Liver (tissue), 9 donors: ENCODE measurements around the gene RFX7. TPM values are rescaled to one million over a fixed set of nuclear protein-coding genes. Genes with fewer than 3 reads are reported as not detected.
A peak's percentile ranks its signal among the peaks of the same experiment; 100 is the strongest.

Experiments
- DNase-seq: peaks from one replicate; pipeline ENCODE4 v3.0.0-alpha.2; 2017; ENCODE audit warnings: low spot score
- H3K27ac ChIP-seq, 2 donors: one replicate each; pipeline ENCODE4 v1.7.0; 2013; ENCODE audit warnings: inconsistent platforms in 2 of 2, low read length in 2 of 2, control low read depth in 1 of 2, low read depth in 1 of 2, mild to moderate bottlenecking in 1 of 2
- H3K27me3 ChIP-seq, 4 donors: one replicate each; pipeline versions ENCODE4 v1.6.1 to v1.7.0; 2013; ENCODE audit warnings: low read length in 3 of 4, inconsistent platforms in 1 of 4, mild to moderate bottlenecking in 1 of 4, moderate library complexity in 1 of 4; ENCODE audit not compliant: control insufficient read depth in 4 of 4, insufficient read depth in 4 of 4
- H3K36me3 ChIP-seq, 4 donors: one replicate each; pipeline versions ENCODE4 v1.6.1 to v1.7.0; 2013; ENCODE audit warnings: low read length in 3 of 4, mild to moderate bottlenecking in 3 of 4, low read depth in 1 of 4, moderate library complexity in 1 of 4; ENCODE audit not compliant: control insufficient read depth in 4 of 4, insufficient read depth in 3 of 4
- H3K4me1 ChIP-seq, 4 donors: one replicate each; pipeline versions ENCODE4 v1.6.1 to v1.7.0; 2013; ENCODE audit warnings: low read length in 3 of 4, mild to moderate bottlenecking in 3 of 4, moderate library complexity in 1 of 4; ENCODE audit not compliant: control insufficient read depth in 4 of 4, insufficient read depth in 4 of 4
- H3K4me3 ChIP-seq, 3 donors: one replicate each; pipeline versions ENCODE4 v1.6.1 to v1.7.0; 2013; ENCODE audit warnings: low read length in 3 of 3, control low read depth in 1 of 3, low read depth in 1 of 3, mild to moderate bottlenecking in 1 of 3
- H3K9ac ChIP-seq, 2 donors: one replicate each; pipeline ENCODE4 v1.7.0; 2013; ENCODE audit warnings: low read length in 2 of 2, mild to moderate bottlenecking in 2 of 2, moderate library complexity in 2 of 2, control low read depth in 1 of 2, low read depth in 1 of 2
- H3K9me3 ChIP-seq, 4 donors: one replicate each; pipeline versions ENCODE4 v1.6.1 to v1.7.0; 2013; ENCODE audit warnings: low read length in 3 of 4; ENCODE audit not compliant: control insufficient read depth in 4 of 4
- EGR1 ChIP-seq, 2 donors: IDR thresholded peaks; 2 replicates each; pipeline ENCODE4 v1.6.1; 2016 to 2018; ENCODE audit warnings: antibody characterized with exemption in 2 of 2, low read depth in 2 of 2
- FOXA1 ChIP-seq: IDR thresholded peaks from 2 replicates; pipeline ENCODE4 v1.6.1; 2016; ENCODE audit warnings: antibody characterized with exemption
- GABPA ChIP-seq, 2 donors: IDR thresholded peaks in 1 of 2; conservative IDR thresholded peaks in 1 of 2; 2 replicates each; pipeline ENCODE4 v1.6.1; 2016; ENCODE audit warnings: antibody characterized with exemption in 2 of 2, mild to moderate bottlenecking in 1 of 2, moderate library complexity in 1 of 2
- HNF4A ChIP-seq, 2 donors: conservative IDR thresholded peaks; 2 replicates each; pipeline ENCODE4 v1.6.1; 2016; ENCODE audit warnings: antibody characterized with exemption in 2 of 2, mild to moderate bottlenecking in 2 of 2
- HNF4G ChIP-seq: IDR thresholded peaks from 2 replicates; pipeline ENCODE4 v1.6.1; 2016; ENCODE audit warnings: antibody characterized with exemption
- JUND ChIP-seq, 2 donors: IDR thresholded peaks; 2 replicates each; pipeline ENCODE4 v1.6.1; 2016; ENCODE audit warnings: antibody characterized with exemption in 2 of 2
- RAD21 ChIP-seq, 2 donors: IDR thresholded peaks; 2 replicates each; pipeline ENCODE4 v1.6.1; 2016; ENCODE audit warnings: antibody characterized with exemption in 2 of 2, mild to moderate bottlenecking in 2 of 2
- RXRA ChIP-seq, 2 donors: IDR thresholded peaks; 2 replicates each; pipeline ENCODE4 v1.6.1; 2017 to 2018; ENCODE audit warnings: antibody characterized with exemption in 2 of 2, mild to moderate bottlenecking in 1 of 2
- SP1 ChIP-seq: IDR thresholded peaks from 2 replicates; pipeline ENCODE4 v1.6.1; 2018; ENCODE audit warnings: antibody characterized with exemption, mild to moderate bottlenecking
- TAF1 ChIP-seq: conservative IDR thresholded peaks from 2 replicates; pipeline ENCODE4 v1.6.1; 2016; ENCODE audit warnings: antibody characterized with exemption, mild to moderate bottlenecking
- YY1 ChIP-seq: IDR thresholded peaks from 2 replicates; pipeline ENCODE4 v1.6.1; 2016; ENCODE audit warnings: antibody characterized with exemption, mild to moderate bottlenecking
- WGBS: extraction: QIAGEN DNeasy Blood & Tissue Kit; methylation state at CpG from one replicate; pipeline ENCODE4 v1.1.7; 2013; 5-methylcytosine and 5-hydroxymethylcytosine counted together
- polyA plus RNA-seq, 2 donors: library from polyadenylated mRNA; stranded (reverse) in 1 of 2; unstranded in 1 of 2; fragments of 200-250 nt in 1 of 2; fragments of >200 nt in 1 of 2; fragmentation: Nextera tagmentation in 1 of 2; extraction: Ambion mirVana in 1 of 2; gene quantifications; one replicate each; pipeline versions ENCODE4 v1.2.1 to v1.2.3, GENCODE V29; 2013 to 2015
- total RNA-seq, 2 donors: library from RNA; depleted of rRNA; stranded (reverse); fragments of >200 nt; gene quantifications; one replicate each; pipeline ENCODE4 v1.2.3, GENCODE V29; 2014
- TF ChIP-seq, protein P1 (sequence below): fragments of 150-350 bp; IDR thresholded peaks from 2 replicates; pipeline ENCODE4 v1.5.1; 2017; ENCODE audit warnings: improper control_type of control experiment, low read depth, low read length; ENCODE audit not compliant: missing input control
- TF ChIP-seq, protein P2 (sequence below): IDR thresholded peaks from 2 replicates; pipeline ENCODE4 v1.6.1; 2016; ENCODE audit warnings: antibody characterized with exemption, mild to moderate bottlenecking
- TF ChIP-seq, protein P3 (sequence below): IDR thresholded peaks from 2 replicates; pipeline ENCODE4 v1.6.1; 2016; ENCODE audit warnings: antibody characterized with exemption
- TF ChIP-seq, protein P4 (sequence below): IDR thresholded peaks from 2 replicates; pipeline ENCODE4 v1.6.1; 2016; ENCODE audit warnings: antibody characterized with exemption
- donor health status: healthy.
- donor health status: healthy.
- donor health status: healthy.
- donor health status: healthy.
- donor health status: healthy.

Gene RFX7
- total and polyA plus RNA-seq, 4 donors: 1.3 to 4.2 (median 1.9) TPM

DNA sequence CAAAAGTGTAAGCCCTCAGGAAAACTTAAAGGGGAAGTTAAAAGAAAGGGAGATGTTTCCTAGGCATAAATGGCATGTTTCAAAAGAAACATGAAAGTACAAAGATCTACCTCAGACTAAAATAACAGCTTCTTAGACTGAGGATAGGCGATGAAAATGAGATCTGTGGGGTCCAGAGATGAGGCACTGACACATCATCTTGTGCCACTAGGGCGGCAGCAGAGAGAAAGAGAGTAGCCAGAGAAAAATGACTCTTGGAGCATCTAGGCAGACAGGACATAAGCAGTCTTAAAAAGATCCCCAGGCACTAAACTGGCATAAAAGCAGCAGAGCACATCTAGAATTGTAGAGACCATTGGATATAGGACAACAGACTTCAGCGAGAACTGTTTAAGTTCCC, 42.5 kb upstream of the RFX7 start:
- Histone ChIP-seq H3K27me3 (peaks cover 0 to 3% (median 0%) of the 10 kb centered on the region in 4 donors), H3K9ac (no peak overlapping the region), H3K36me3 (no peaks in the 10 kb centered on the region), H3K27ac (no peak overlapping the region), H3K4me1 (no peaks in the 10 kb centered on the region), H3K4me3 (no peak overlapping the region), H3K9me3 (peaks cover 0 to 3% (median 1%) of the 10 kb centered on the region in 4 donors)
- no peak for DNase-seq
- no peak for TF ChIP-seq HNF4A (conservative IDR thresholded peaks at IDR 0.05)
- TF ChIP-seq, protein P1, sequence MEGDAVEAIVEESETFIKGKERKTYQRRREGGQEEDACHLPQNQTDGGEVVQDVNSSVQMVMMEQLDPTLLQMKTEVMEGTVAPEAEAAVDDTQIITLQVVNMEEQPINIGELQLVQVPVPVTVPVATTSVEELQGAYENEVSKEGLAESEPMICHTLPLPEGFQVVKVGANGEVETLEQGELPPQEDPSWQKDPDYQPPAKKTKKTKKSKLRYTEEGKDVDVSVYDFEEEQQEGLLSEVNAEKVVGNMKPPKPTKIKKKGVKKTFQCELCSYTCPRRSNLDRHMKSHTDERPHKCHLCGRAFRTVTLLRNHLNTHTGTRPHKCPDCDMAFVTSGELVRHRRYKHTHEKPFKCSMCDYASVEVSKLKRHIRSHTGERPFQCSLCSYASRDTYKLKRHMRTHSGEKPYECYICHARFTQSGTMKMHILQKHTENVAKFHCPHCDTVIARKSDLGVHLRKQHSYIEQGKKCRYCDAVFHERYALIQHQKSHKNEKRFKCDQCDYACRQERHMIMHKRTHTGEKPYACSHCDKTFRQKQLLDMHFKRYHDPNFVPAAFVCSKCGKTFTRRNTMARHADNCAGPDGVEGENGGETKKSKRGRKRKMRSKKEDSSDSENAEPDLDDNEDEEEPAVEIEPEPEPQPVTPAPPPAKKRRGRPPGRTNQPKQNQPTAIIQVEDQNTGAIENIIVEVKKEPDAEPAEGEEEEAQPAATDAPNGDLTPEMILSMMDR: peak; percentile 6
- 68% methylated on average over 3 of the region's 3 CpGs for WGBS

DNA sequence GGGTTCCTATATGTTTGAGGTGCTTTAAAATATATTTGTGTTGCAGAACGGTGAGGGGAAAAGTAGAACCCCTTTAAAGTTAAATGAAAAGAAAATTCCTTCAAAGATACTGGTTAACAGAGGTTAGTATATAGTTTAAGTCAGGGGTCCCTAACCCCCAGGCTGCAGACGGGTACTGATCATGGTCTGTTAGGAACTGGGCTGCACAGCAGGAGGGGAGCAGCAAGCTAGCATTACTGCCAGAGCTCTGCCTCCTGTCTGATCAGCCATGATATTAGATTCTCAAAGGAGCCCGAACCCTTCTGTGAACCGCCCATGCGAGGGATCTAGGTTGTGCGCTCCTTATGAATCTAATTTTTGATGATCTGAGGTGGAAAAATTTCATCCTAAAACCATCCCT, 37.5 kb upstream of the RFX7 start:
- TF ChIP-seq JUND (IDR thresholded peaks at IDR 0.05) (no peak), TAF1 (no peak), RXRA (IDR thresholded peaks at IDR 0.05) (no peak), HNF4A (conservative IDR thresholded peaks at IDR 0.05) (no peak), SP1 (no peak), RAD21 (IDR thresholded peaks at IDR 0.05) (no peak), FOXA1 (no peak), HNF4G (no peak), EGR1 (IDR thresholded peaks at IDR 0.05; ENCODE audit: low read depth in 2 of 2) (no peak), YY1 (no peak), GABPA (IDR thresholded peaks at IDR 0.05 in 1 of 2, conservative IDR thresholded peaks at IDR 0.05 in 1 of 2) (no peak)
- TF ChIP-seq, protein P2, sequence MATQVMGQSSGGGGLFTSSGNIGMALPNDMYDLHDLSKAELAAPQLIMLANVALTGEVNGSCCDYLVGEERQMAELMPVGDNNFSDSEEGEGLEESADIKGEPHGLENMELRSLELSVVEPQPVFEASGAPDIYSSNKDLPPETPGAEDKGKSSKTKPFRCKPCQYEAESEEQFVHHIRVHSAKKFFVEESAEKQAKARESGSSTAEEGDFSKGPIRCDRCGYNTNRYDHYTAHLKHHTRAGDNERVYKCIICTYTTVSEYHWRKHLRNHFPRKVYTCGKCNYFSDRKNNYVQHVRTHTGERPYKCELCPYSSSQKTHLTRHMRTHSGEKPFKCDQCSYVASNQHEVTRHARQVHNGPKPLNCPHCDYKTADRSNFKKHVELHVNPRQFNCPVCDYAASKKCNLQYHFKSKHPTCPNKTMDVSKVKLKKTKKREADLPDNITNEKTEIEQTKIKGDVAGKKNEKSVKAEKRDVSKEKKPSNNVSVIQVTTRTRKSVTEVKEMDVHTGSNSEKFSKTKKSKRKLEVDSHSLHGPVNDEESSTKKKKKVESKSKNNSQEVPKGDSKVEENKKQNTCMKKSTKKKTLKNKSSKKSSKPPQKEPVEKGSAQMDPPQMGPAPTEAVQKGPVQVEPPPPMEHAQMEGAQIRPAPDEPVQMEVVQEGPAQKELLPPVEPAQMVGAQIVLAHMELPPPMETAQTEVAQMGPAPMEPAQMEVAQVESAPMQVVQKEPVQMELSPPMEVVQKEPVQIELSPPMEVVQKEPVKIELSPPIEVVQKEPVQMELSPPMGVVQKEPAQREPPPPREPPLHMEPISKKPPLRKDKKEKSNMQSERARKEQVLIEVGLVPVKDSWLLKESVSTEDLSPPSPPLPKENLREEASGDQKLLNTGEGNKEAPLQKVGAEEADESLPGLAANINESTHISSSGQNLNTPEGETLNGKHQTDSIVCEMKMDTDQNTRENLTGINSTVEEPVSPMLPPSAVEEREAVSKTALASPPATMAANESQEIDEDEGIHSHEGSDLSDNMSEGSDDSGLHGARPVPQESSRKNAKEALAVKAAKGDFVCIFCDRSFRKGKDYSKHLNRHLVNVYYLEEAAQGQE: no peak
- TF ChIP-seq, protein P3, sequence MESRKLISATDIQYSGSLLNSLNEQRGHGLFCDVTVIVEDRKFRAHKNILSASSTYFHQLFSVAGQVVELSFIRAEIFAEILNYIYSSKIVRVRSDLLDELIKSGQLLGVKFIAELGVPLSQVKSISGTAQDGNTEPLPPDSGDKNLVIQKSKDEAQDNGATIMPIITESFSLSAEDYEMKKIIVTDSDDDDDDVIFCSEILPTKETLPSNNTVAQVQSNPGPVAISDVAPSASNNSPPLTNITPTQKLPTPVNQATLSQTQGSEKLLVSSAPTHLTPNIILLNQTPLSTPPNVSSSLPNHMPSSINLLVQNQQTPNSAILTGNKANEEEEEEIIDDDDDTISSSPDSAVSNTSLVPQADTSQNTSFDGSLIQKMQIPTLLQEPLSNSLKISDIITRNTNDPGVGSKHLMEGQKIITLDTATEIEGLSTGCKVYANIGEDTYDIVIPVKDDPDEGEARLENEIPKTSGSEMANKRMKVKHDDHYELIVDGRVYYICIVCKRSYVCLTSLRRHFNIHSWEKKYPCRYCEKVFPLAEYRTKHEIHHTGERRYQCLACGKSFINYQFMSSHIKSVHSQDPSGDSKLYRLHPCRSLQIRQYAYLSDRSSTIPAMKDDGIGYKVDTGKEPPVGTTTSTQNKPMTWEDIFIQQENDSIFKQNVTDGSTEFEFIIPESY: no peak
- TF ChIP-seq, protein P4, sequence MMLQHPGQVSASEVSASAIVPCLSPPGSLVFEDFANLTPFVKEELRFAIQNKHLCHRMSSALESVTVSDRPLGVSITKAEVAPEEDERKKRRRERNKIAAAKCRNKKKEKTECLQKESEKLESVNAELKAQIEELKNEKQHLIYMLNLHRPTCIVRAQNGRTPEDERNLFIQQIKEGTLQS: no peak
- H3K36me3 ChIP-seq: peaks cover 0 to 2% (median 0%) of the 10 kb centered on the region in 4 donors
- DNase-seq: no peak

More for the DNA sequence above, 37.5 kb upstream of the RFX7 start:
- Histone ChIP-seq H3K4me3 (no peak overlapping the region), H3K9me3 (no peaks in the 10 kb centered on the region), H3K4me1 (no peaks in the 10 kb centered on the region), H3K27me3 (peaks cover 0 to 3% (median 0%) of the 10 kb centered on the region in 4 donors), H3K9ac (no peak overlapping the region), H3K27ac (no peak overlapping the region)
- 68% methylated on average over 6 of the region's 6 CpGs for WGBS
